HepG2 (cell line): Measurements from ENCODE around the gene C1orf159. TPM values are rescaled to one million over a fixed set of nuclear protein-coding genes. Genes with fewer than 3 reads are reported as not detected.

Source experiments
- AGO1 ChIP-seq: fragments of 200-400 bp; formaldehyde crosslinking; IDR thresholded peaks from 2 replicates; pipeline ENCODE4 v1.6.1; 2017; ENCODE audit warnings: mild to moderate bottlenecking, low read depth, low read length, moderate library complexity; ENCODE audit not compliant: poor library complexity, severe bottlenecking
- ARID2 ChIP-seq: sonication (generic); formaldehyde crosslinking; IDR thresholded peaks from 2 replicates; pipeline ENCODE4 v1.8.1; 2022; ENCODE audit warnings: mild to moderate bottlenecking, missing genetic modification reagents, borderline replicate concordance
- ARNTL ChIP-seq: sonication (generic); formaldehyde crosslinking; IDR thresholded peaks from 2 replicates; pipeline ENCODE4 v1.4.0; 2020; ENCODE audit warnings: mild to moderate bottlenecking, missing genetic modification reagents
- BCL6 ChIP-seq: IDR thresholded peaks from 2 replicates; pipeline ENCODE4 v1.6.1; 2016; ENCODE audit warnings: missing genetic modification reagents, missing compliant biosample characterization
- BORCS8-MEF2B ChIP-seq: sonication (generic); formaldehyde crosslinking; IDR thresholded peaks from 2 replicates; pipeline ENCODE4 v1.8.0; 2022; ENCODE audit warnings: mild to moderate bottlenecking, missing genetic modification reagents
- HDAC2 ChIP-seq: sonication (generic); formaldehyde crosslinking; IDR thresholded peaks from 2 replicates; pipeline ENCODE4 v1.4.0; 2020; ENCODE audit warnings: missing genetic modification reagents
- MYC ChIP-seq: sonication (generic); formaldehyde crosslinking; IDR thresholded peaks from 2 replicates; pipeline ENCODE4 v1.9.0; 2021; ENCODE audit warnings: missing genetic modification reagents, borderline replicate concordance
- NFIB ChIP-seq: sonication (generic); formaldehyde crosslinking; IDR thresholded peaks from 2 replicates; pipeline ENCODE4 v1.9.0; 2021; ENCODE audit warnings: missing genetic modification reagents, mild to moderate bottlenecking, borderline replicate concordance
- PHF21A ChIP-seq: sonication (generic); formaldehyde crosslinking; IDR thresholded peaks from 2 replicates; pipeline ENCODE4 v1.5.0; 2020; ENCODE audit warnings: mild to moderate bottlenecking, missing genetic modification reagents
- PRMT3 ChIP-seq: sonication (generic); formaldehyde crosslinking; IDR thresholded peaks from 2 replicates; pipeline ENCODE4 v1.8.1; 2022; ENCODE audit warnings: low read depth, mild to moderate bottlenecking, moderate library complexity, missing genetic modification reagents, borderline replicate concordance
- PTBP1 ChIP-seq: fragments of 200-400 bp; formaldehyde crosslinking; IDR thresholded peaks from 2 replicates; pipeline ENCODE4 v1.6.1; 2018; ENCODE audit warnings: low read length, low read depth; ENCODE audit not compliant: poor library complexity, severe bottlenecking
- SKI ChIP-seq: fragments of 450-650 bp; IDR thresholded peaks from one replicate; pipeline ENCODE4 v1.6.1; 2018; ENCODE audit warnings: mild to moderate bottlenecking; ENCODE audit not compliant: partially characterized antibody
- U2AF1 ChIP-seq: fragments of 200-400 bp; formaldehyde crosslinking; optimal IDR thresholded peaks from 2 replicates; pipeline ENCODE3; 2017; ENCODE audit warnings: mild to moderate bottlenecking, low read depth, low read length
- YEATS2 ChIP-seq: sonication (generic); formaldehyde crosslinking; IDR thresholded peaks from 2 replicates; pipeline ENCODE4 v1.4.0; 2020; ENCODE audit warnings: missing genetic modification reagents, borderline replicate concordance
- ZFX ChIP-seq: sonication (generic); formaldehyde crosslinking; IDR thresholded peaks from 2 replicates; pipeline ENCODE4 v1.4.0; 2020; ENCODE audit warnings: mild to moderate bottlenecking, low read depth, missing genetic modification reagents, moderate library complexity
- ZNF354B ChIP-seq: sonication (generic); formaldehyde crosslinking; IDR thresholded peaks from 2 replicates; pipeline ENCODE4 v1.8.0; 2022; ENCODE audit warnings: mild to moderate bottlenecking, missing genetic modification reagents
- ZNF543 ChIP-seq: sonication (generic); formaldehyde crosslinking; IDR thresholded peaks from 2 replicates; pipeline ENCODE4 v1.4.0; 2020; ENCODE audit warnings: mild to moderate bottlenecking, missing genetic modification reagents
- ZNF629 ChIP-seq: sonication (generic); formaldehyde crosslinking; conservative IDR thresholded peaks from 2 replicates; pipeline ENCODE4 v1.5.0; 2020; ENCODE audit warnings: missing genetic modification reagents
- ZNF776 ChIP-seq: sonication (generic); formaldehyde crosslinking; IDR thresholded peaks from 2 replicates; pipeline ENCODE4 v1.4.0; 2020; ENCODE audit warnings: mild to moderate bottlenecking, missing genetic modification reagents
- ZNF816 ChIP-seq: sonication (generic); formaldehyde crosslinking; IDR thresholded peaks from 2 replicates; pipeline ENCODE4 v1.8.0; 2022; ENCODE audit warnings: missing genetic modification reagents, mild to moderate bottlenecking, borderline replicate concordance
- ZSCAN21 ChIP-seq: sonication (generic); formaldehyde crosslinking; IDR thresholded peaks from 2 replicates; pipeline ENCODE4 v1.8.0; 2022; ENCODE audit warnings: mild to moderate bottlenecking, missing genetic modification reagents, moderate library complexity, borderline replicate concordance
- ZSCAN25 ChIP-seq: sonication (generic); formaldehyde crosslinking; IDR thresholded peaks from 2 replicates; pipeline ENCODE4 v1.8.0; 2022; ENCODE audit warnings: mild to moderate bottlenecking, missing genetic modification reagents
- polyA plus RNA-seq, 8 experiments: library from polyadenylated mRNA; depleted of rRNA in 3 of 8; stranded (reverse) in 7 of 8; unstranded in 1 of 8; fragments of >200 nt; fragmentation: Illumina TruSeq in 4 of 8; extraction: Trizol in 4 of 8; gene quantifications; 2 replicates each; pipeline versions ENCODE4 v1.2.1 to v1.2.3, GENCODE V29; 2011 to 2016; ENCODE audit warnings: low read depth in 4 of 8, missing spikeins in 1 of 8, mixed read lengths in 1 of 8; ENCODE audit not compliant: insufficient read depth in 1 of 8
- total RNA-seq, 5 experiments: library from RNA; depleted of rRNA; stranded (reverse); fragments of >200 nt; fragmentation: Illumina TruSeq; extraction: Trizol; gene quantifications; 2 replicates each; pipeline ENCODE4 v1.2.3, GENCODE V29; 2016; ENCODE audit warnings: low read depth in 1 of 5
- TF ChIP-seq, protein P1 (sequence below): sonication (generic); formaldehyde crosslinking; IDR thresholded peaks from 2 replicates; pipeline ENCODE4 v1.4.0; 2020; ENCODE audit warnings: missing genetic modification reagents
- TF ChIP-seq, protein P2 (sequence below): sonication (generic); formaldehyde crosslinking; IDR thresholded peaks from 2 replicates; pipeline ENCODE4 v1.4.0; 2020; ENCODE audit warnings: missing genetic modification reagents, borderline replicate concordance

The C1orf159 gene
- total and polyA plus RNA-seq, 2 of the 13 experiments (the other 11 are each of a cell fraction or from before 2014, with no cell fraction given): 3.8 to 6.7 TPM

DNA sequence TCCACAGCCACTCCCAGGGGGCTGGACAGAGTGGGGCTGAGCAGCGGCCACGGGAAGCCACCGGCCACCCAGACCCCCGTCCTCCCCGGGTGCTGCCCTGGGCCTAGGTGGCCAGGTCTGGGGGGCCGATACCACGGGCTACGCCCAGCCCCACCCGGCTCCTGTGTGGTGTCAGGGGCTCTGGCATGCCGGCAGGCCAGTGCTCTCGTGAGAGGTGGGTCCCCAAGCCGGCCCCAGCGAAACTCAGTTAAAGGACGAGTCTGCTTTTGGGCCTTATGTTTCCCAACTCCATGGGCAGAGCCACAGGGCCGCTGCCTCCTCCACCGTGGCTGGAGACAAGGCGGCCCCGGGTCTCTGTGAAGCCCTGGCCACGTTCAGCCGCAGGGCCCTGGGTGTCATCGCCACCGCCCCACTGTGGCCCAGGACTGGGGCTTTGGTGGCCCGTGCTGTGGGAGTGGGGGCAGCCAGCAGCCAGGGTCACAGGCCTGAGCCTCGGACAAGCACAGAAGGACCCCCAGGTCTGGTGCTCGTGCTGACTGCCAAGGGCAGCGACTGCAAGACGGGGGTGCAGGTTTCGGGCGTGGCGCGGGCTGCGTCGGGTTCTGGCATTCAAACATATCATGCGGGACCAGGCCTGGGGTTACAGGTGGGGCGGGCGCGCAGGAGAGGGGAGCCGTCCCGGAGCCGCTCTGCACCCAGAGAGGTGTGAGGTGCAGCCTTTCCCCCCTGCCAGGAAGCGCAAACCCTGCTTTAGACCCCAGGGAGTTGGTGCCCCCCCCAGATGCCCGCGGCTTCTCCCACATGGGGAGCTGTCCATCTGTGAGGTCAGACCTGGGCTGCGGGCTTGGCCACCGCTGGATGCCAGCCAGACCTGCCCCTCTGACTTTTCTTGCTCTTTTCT lies 11.9 kb upstream of the C1orf159 start (continued):
- TF ChIP-seq PHF21A (CRISPR knock-in tag) (peak; percentile 4; the same call in 1 of the 2 replicates), ZNF776 (no peak), ZNF543 (CRISPR knock-in tag) (no peak), ARNTL (no peak), ZNF816 (CRISPR knock-in tag) (peak; percentile 21; the same call in 1 of the 2 replicates), MYC (CRISPR knock-in tag) (peak; percentile 29; the same call in 1 of the 2 replicates), ZSCAN25 (CRISPR knock-in tag) (no peak; the same call in 1 of the 2 replicates), BCL6 (CRISPR knock-in tag) (0 out of 2 replicates have a peak, but pooled peaks have one; percentile 1), YEATS2 (CRISPR knock-in tag) (no peak), AGO1 (peak; percentile 4), PRMT3 (no peak), PTBP1 (no peak), ZNF354B (CRISPR knock-in tag) (no peak), NFIB (CRISPR knock-in tag) (0 out of 2 replicates have a peak, but pooled peaks have one; percentile 53), ZNF629 (CRISPR knock-in tag) (no peak), BORCS8-MEF2B (CRISPR knock-in tag) (peak; percentile 29; the same call in 1 of the 2 replicates), SKI (no peak), U2AF1 (peak; percentile 13), HDAC2 (CRISPR knock-in tag) (no peak; the same call in 1 of the 2 replicates), ARID2 (peak; percentile 12; the same call in 1 of the 2 replicates), ZFX (CRISPR knock-in tag) (peak; percentile 76), ZSCAN21 (CRISPR knock-in tag) (peak; percentile 37; the same call in 1 of the 2 replicates)
- TF ChIP-seq, protein P1, sequence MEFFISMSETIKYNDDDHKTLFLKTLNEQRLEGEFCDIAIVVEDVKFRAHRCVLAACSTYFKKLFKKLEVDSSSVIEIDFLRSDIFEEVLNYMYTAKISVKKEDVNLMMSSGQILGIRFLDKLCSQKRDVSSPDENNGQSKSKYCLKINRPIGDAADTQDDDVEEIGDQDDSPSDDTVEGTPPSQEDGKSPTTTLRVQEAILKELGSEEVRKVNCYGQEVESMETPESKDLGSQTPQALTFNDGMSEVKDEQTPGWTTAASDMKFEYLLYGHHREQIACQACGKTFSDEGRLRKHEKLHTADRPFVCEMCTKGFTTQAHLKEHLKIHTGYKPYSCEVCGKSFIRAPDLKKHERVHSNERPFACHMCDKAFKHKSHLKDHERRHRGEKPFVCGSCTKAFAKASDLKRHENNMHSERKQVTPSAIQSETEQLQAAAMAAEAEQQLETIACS (CRISPR knock-in tag): peak; percentile 32; the same call in 1 of the 2 replicates
- TF ChIP-seq, protein P2, sequence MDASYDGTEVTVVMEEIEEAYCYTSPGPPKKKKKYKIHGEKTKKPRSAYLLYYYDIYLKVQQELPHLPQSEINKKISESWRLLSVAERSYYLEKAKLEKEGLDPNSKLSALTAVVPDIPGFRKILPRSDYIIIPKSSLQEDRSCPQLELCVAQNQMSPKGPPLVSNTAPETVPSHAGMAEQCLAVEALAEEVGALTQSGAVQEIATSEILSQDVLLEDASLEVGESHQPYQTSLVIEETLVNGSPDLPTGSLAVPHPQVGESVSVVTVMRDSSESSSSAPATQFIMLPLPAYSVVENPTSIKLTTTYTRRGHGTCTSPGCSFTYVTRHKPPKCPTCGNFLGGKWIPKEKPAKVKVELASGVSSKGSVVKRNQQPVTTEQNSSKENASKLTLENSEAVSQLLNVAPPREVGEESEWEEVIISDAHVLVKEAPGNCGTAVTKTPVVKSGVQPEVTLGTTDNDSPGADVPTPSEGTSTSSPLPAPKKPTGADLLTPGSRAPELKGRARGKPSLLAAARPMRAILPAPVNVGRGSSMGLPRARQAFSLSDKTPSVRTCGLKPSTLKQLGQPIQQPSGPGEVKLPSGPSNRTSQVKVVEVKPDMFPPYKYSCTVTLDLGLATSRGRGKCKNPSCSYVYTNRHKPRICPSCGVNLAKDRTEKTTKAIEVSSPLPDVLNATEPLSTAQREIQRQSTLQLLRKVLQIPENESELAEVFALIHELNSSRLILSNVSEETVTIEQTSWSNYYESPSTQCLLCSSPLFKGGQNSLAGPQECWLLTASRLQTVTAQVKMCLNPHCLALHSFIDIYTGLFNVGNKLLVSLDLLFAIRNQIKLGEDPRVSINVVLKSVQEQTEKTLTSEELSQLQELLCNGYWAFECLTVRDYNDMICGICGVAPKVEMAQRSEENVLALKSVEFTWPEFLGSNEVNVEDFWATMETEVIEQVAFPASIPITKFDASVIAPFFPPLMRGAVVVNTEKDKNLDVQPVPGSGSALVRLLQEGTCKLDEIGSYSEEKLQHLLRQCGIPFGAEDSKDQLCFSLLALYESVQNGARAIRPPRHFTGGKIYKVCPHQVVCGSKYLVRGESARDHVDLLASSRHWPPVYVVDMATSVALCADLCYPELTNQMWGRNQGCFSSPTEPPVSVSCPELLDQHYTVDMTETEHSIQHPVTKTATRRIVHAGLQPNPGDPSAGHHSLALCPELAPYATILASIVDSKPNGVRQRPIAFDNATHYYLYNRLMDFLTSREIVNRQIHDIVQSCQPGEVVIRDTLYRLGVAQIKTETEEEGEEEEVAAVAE (CRISPR knock-in tag): no peak
